ENCODE measurements around the gene TSEN54. TPM values are rescaled to one million over a fixed set of nuclear protein-coding genes. Genes with fewer than 3 reads are reported as not detected.
"Not testable (repeated sequence)": the region's sequence is repeated elsewhere in the genome, so short reads cannot be mapped to it uniquely, and the experiment has no call there.

The TSEN54 gene
- total RNA-seq, 1 donor from 2014 or later = 56.0 TPM

GRCh38 chr17:75476752-75477489 is 39.4 kb upstream of the TSEN54 start:
- Mint-ChIP-seq H3K4me3 (ENCODE audit: low read depth) (no peak overlapping the region), H3K27ac (no peak overlapping the region), H3K27me3 (no peaks in the 10 kb centered on the region), H3K9me3 (ENCODE audit: low read depth) (no peaks in the 10 kb centered on the region), H3K36me3 (ENCODE audit: insufficient read depth) (peaks cover 13% of the 10 kb centered on the region), H3K4me1 (ENCODE audit: low read depth) (peaks cover 4% of the 10 kb centered on the region)
- no peak for TF ChIP-seq CTCF (IDR thresholded peaks at IDR 0.05; ENCODE audit: unreplicated experiment)
- no peak for DNase-seq (ENCODE audit: low spot score, unreplicated experiment)

GRCh38 chr17:75477490-75477862 is 38.9 kb upstream of the TSEN54 start:
- not testable (repeated sequence) for H3K4me1 Mint-ChIP-seq (ENCODE audit: low read depth)

GRCh38 chr17:75478508-75478907 is 37.8 kb upstream of the TSEN54 start:
- Mint-ChIP-seq H3K9me3 (ENCODE audit: low read depth) (no peaks in the 10 kb centered on the region), H3K27ac (no peak overlapping the region), H3K27me3 (no peaks in the 10 kb centered on the region), H3K4me1 (ENCODE audit: low read depth) (peaks cover 4% of the 10 kb centered on the region), H3K4me3 (ENCODE audit: low read depth) (no peak overlapping the region), H3K36me3 (ENCODE audit: insufficient read depth) (peaks cover 8% of the 10 kb centered on the region)
- no peak for DNase-seq (ENCODE audit: low spot score, unreplicated experiment)
- no peak for TF ChIP-seq CTCF (IDR thresholded peaks at IDR 0.05; ENCODE audit: unreplicated experiment)

More at GRCh38 chr17:75477490-75477862, 38.9 kb upstream of the TSEN54 start:
- H3K27me3 Mint-ChIP-seq; H3K9me3 Mint-ChIP-seq (ENCODE audit: low read depth); DNase-seq (ENCODE audit: low spot score, unreplicated experiment): not testable (repeated sequence)
- peak overlapping the region; percentile 14 for H3K4me3 Mint-ChIP-seq (ENCODE audit: low read depth)
- H3K27ac Mint-ChIP-seq = peak overlapping the region; percentile 35
- H3K36me3 Mint-ChIP-seq (ENCODE audit: insufficient read depth) = peaks cover 10% of the 10 kb centered on the region

- Mint-ChIP-seq H3K4me3 (ENCODE audit: low read depth) (no peak overlapping the region), H3K9me3 (ENCODE audit: low read depth) (no peaks in the 10 kb centered on the region), H3K27me3 (no peaks in the 10 kb centered on the region), H3K36me3 (ENCODE audit: insufficient read depth) (peaks cover 6% of the 10 kb centered on the region), H3K27ac (no peak overlapping the region), H3K4me1 (ENCODE audit: low read depth) (peaks cover 4% of the 10 kb centered on the region)
- DNase-seq (ENCODE audit: low spot score, unreplicated experiment) = no peak
- no peak for TF ChIP-seq CTCF (IDR thresholded peaks at IDR 0.05; ENCODE audit: unreplicated experiment)
Measured at GRCh38 chr17:75480281-75480680, 36.0 kb upstream of the TSEN54 start.

GRCh38 chr17:75481194-75482068 is 34.9 kb upstream of the TSEN54 start:
- peaks cover 6% of the 10 kb centered on the region for H3K36me3 Mint-ChIP-seq (ENCODE audit: insufficient read depth)
- no peak for DNase-seq (ENCODE audit: low spot score, unreplicated experiment)
- peaks cover 4% of the 10 kb centered on the region for H3K4me1 Mint-ChIP-seq (ENCODE audit: low read depth)
- H3K9me3 Mint-ChIP-seq (ENCODE audit: low read depth) = no peaks in the 10 kb centered on the region
- no peak overlapping the region for H3K4me3 Mint-ChIP-seq (ENCODE audit: low read depth)
- H3K27me3 Mint-ChIP-seq = no peaks in the 10 kb centered on the region
- TF ChIP-seq CTCF (IDR thresholded peaks at IDR 0.05; ENCODE audit: unreplicated experiment) = no peak
- no peak overlapping the region for H3K27ac Mint-ChIP-seq

Measured in progenitor cell of endocrine pancreas (in vitro differentiated cells).